Prostate gland (tissue), 2 donors: ENCODE data around the gene SPACA5. TPM values are rescaled to one million over a fixed set of nuclear protein-coding genes. Genes with fewer than 3 reads are reported as not detected.
A peak's percentile ranks its signal among the peaks of the same experiment; 100 is the strongest.
"Not testable (repeated sequence)": the region's sequence is repeated elsewhere in the genome, so short reads cannot be mapped to it uniquely, and the experiment has no call there.

ENCODE experiments used
- DNase-seq: peaks from one replicate; pipeline ENCODE4 v3.0.0-alpha.2; 2019; ENCODE audit warnings: low spot score
- H3K27ac ChIP-seq, 2 donors: fragments of 200-600 bp; sonication (generic); 2 replicates each; pipeline ENCODE4 v1.5.1; 2017 to 2019
- H3K27me3 ChIP-seq: fragments of 200-600 bp; sonication (generic); replicated peaks from 2 replicates; pipeline ENCODE4 v1.5.1; 2019; ENCODE audit not compliant: insufficient read depth
- H3K36me3 ChIP-seq, 2 donors: fragments of 200-600 bp; sonication (generic); 1 replicate in 1 of 2; 2 replicates in 1 of 2; pipeline versions ENCODE4 v1.5.1 to v1.8.1; 2017 to 2019
- H3K4me1 ChIP-seq: fragments of 200-600 bp; sonication (generic); replicated peaks from 2 replicates; pipeline ENCODE4 v1.5.1; 2019
- H3K4me3 ChIP-seq, 2 donors: fragments of 200-600 bp; sonication (generic); 2 replicates each; pipeline ENCODE4 v1.5.1; 2017 to 2019
- H3K9me3 ChIP-seq: fragments of 200-600 bp; sonication (generic); 2 replicates; pipeline ENCODE4 v1.5.1; 2017
- CTCF ChIP-seq, 4 experiments: fragments of 200-600 bp in 2 of 4; fragments of 450-650 bp in 2 of 4; sonication (generic) in 2 of 4; IDR thresholded peaks; 1 replicate in 3 of 4; 2 replicates in 1 of 4; pipeline ENCODE4 v1.5.1; 2016 to 2019; ENCODE audit warnings: antibody characterized with exemption in 4 of 4, mild to moderate bottlenecking in 2 of 4, moderate library complexity in 2 of 4
- POLR2A ChIP-seq: fragments of 450-650 bp; IDR thresholded peaks from one replicate; pipeline ENCODE4 v1.6.1; 2016; ENCODE audit warnings: antibody characterized with exemption, mild to moderate bottlenecking
- POLR2AphosphoS5 ChIP-seq: sonication (generic); formaldehyde crosslinking; IDR thresholded peaks from one replicate; pipeline ENCODE4 v1.6.1; 2017; ENCODE audit warnings: antibody characterized with exemption
- whole genome bisulfite sequencing: methylation state at CpG from one replicate; pipeline ENCODE4 v1.1.5; 2018; 5-methylcytosine and 5-hydroxymethylcytosine counted together
- intact Hi-C: fragments of 100-400 bp; cut with DNase I; formaldehyde crosslinking; loops from one replicate; pipeline ENCODE4 v1.14.2; 2022
- total RNA-seq, 2 donors: library from RNA; depleted of rRNA; stranded (reverse); fragments of >200 nt; gene quantifications; one replicate each; pipeline ENCODE4 v1.1.0, GENCODE V29; 2016

SPACA5 gene
- total RNA-seq, 2 donors from 2014 or later = not detected

GRCh38 chrX:48019892-48020291 is 13.1 kb downstream of the SPACA5 start:
- H3K36me3 ChIP-seq, H3K9me3 ChIP-seq, H3K4me3 ChIP-seq, H3K27me3 ChIP-seq, H3K27ac ChIP-seq, H3K4me1 ChIP-seq, DNase-seq, intact Hi-C loops: not testable (repeated sequence)
- WGBS = no CpG with 5 or more reads among the region's 1 CpG

- H3K27ac ChIP-seq, intact Hi-C loops, H3K4me3 ChIP-seq, H3K27me3 ChIP-seq, DNase-seq, H3K4me1 ChIP-seq, H3K9me3 ChIP-seq, H3K36me3 ChIP-seq: not testable (repeated sequence)
- 88% methylated on average over 5 of the region's 11 CpGs for WGBS
Measured at GRCh38 chrX:48020472-48020871, 13.7 kb downstream of the SPACA5 start.

GRCh38 chrX:48021026-48021900 is 14.5 kb downstream of the SPACA5 start:
- peak; percentile 50 for DNase-seq

GRCh38 chrX:48022100-48022499 is 15.3 kb downstream of the SPACA5 start:
- no peaks in the 10 kb centered on the region for H3K36me3 ChIP-seq
- no peaks in the 10 kb centered on the region for H3K4me1 ChIP-seq
- TF ChIP-seq POLR2AphosphoS5 = no peak
- no peak for TF ChIP-seq CTCF (IDR thresholded peaks at IDR 0.05)
- no peak for TF ChIP-seq POLR2A
- no peak overlapping the region for H3K4me3 ChIP-seq
- no peak for DNase-seq
- H3K27ac ChIP-seq = peak overlapping the region in 1 of 2 donors; percentile 87
- H3K27me3 ChIP-seq = no peaks in the 10 kb centered on the region
- H3K9me3 ChIP-seq = no peaks in the 10 kb centered on the region
- WGBS = 69% methylated on average over 3 of the region's 3 CpGs
- intact Hi-C loops = no loop called here

More at GRCh38 chrX:48021026-48021900, 14.5 kb downstream of the SPACA5 start:
- intact Hi-C loops = no loop called here
- Histone ChIP-seq H3K36me3 (no peaks in the 10 kb centered on the region), H3K27me3 (no peaks in the 10 kb centered on the region), H3K9me3 (no peaks in the 10 kb centered on the region), H3K4me1 (no peaks in the 10 kb centered on the region), H3K27ac (peak overlapping the region; percentile 84 to 87), H3K4me3 (peak overlapping the region; percentile 31 to 39)
- TF ChIP-seq POLR2A (no peak), CTCF (IDR thresholded peaks at IDR 0.05) (no peak), POLR2AphosphoS5 (peak; percentile 18)
- under 1% methylated on average over 30 of the region's 30 CpGs for WGBS

- WGBS = 91% methylated on average over 3 of the region's 3 CpGs
- H3K27me3 ChIP-seq = no peaks in the 10 kb centered on the region
- TF ChIP-seq CTCF (IDR thresholded peaks at IDR 0.05) (no peak), POLR2AphosphoS5 (no peak), POLR2A (no peak)
- H3K27ac ChIP-seq = no peak overlapping the region
- no peaks in the 10 kb centered on the region for H3K9me3 ChIP-seq
- no peak for DNase-seq
- H3K36me3 ChIP-seq = no peaks in the 10 kb centered on the region
- intact Hi-C loops = no loop called here
- H3K4me3 ChIP-seq = no peak overlapping the region
- H3K4me1 ChIP-seq = no peaks in the 10 kb centered on the region
Measured at GRCh38 chrX:48022738-48023137, 15.9 kb downstream of the SPACA5 start.

GRCh38 chrX:48025561-48025960 is 18.8 kb downstream of the SPACA5 start:
- no peak overlapping the region for H3K4me3 ChIP-seq
- DNase-seq = peak; percentile 22
- 4% methylated on average over 7 of the region's 7 CpGs for WGBS
- no peaks in the 10 kb centered on the region for H3K4me1 ChIP-seq
- TF ChIP-seq CTCF (IDR thresholded peaks at IDR 0.05) = peak in 3 of 4 experiments; percentile 51 to 62 (median 55)
- TF ChIP-seq POLR2A = no peak
- no peak for TF ChIP-seq POLR2AphosphoS5
- H3K9me3 ChIP-seq = no peaks in the 10 kb centered on the region
- intact Hi-C loops = no loop called here
- no peaks in the 10 kb centered on the region for H3K27me3 ChIP-seq
- no peak overlapping the region for H3K27ac ChIP-seq
- H3K36me3 ChIP-seq = no peaks in the 10 kb centered on the region

- H3K36me3 ChIP-seq, H3K27me3 ChIP-seq, H3K9me3 ChIP-seq, DNase-seq, H3K4me1 ChIP-seq, H3K4me3 ChIP-seq, H3K27ac ChIP-seq: not testable (repeated sequence)
- WGBS = 27% methylated on average over 4 of the region's 4 CpGs
- intact Hi-C loops = loop anchor here (2.0 kb wide), 1 partner anchor 173 kb away; no protein-coding TSS in a partner anchor
Measured at GRCh38 chrX:48027545-48027944, 20.8 kb downstream of the SPACA5 start.
